SW 1271 (cell line): ENCODE results near the gene SLC45A1.

Source experiments
- DNase-seq, 2 experiments: peaks; one replicate each; lab custom pipeline; 2025; lab: John Stamatoyannopoulos, UW

SLC45A1 gene

GRCh38 chr1:8352886-8353785, 35.2 kb downstream of the SLC45A1 start:
- no peak for DNase-seq

DNA sequence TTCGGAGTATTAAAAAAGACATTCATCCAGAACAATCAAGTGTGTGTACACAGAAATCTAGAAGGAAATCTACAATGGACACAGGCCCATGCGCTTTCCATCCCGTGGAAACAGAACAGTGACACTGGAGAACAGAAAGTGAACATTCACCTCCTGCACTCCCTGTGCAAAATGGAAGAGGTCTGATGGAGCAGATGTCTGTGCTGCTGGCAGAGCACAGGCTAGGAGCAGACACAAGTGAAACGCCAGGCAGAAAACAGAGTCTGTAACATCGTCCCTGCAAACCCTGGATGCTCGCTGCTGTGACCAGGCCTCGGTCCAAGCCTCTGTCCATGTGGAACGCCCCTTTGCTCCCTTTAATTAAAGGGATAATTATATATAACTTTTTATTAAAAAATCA, 36.1 kb downstream of the SLC45A1 start:
- DNase-seq = no peak

- no peak for DNase-seq
Measured at GRCh38 chr1:8355439-8356255, 37.7 kb downstream of the SLC45A1 start.

DNA sequence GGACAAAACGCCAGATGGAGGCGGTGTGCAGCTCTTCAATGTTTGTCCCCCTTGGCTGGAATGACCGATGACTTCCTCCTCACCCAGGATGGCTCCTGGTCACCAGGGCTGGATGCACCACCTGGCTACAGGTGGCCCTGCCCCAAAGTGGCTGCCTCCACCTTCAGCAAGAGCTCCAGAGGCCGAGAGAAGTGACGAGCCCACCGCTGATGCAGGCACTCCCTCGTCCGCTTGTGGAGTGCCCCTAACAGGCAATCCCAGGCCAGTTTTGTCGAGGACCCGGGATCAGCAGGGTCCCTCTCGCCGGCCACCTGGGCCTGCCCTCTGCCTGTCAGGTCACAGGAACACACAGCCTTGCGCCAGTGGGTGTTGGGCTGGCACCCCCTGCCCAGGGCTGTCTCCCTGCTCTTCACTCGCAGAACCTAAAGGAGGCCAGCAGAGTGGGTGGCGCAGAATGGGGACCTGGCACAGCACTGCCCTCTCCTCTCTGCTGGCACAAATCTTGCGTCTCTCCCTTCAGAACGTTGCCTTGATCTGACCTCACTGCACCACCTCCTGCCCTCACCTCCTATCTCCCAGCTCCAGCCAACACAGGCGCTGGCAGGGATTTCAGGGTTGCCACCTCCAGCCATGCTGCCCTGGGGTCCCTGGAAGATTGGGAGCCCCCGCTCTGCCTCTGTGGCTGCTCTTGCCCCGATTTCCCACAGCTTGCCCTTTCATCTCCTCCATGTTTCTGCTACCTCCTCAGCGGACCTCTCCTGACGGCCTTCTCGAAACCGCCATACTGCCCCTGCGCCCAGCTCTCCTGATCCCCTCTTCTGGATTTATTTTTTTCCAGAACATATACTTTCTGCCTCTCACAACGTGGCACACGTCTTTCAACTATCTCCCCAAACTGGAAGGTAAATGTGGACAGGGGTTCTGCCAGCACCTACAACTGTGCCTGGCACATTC, 38.6 kb downstream of the SLC45A1 start:
- no peak for DNase-seq

DNA sequence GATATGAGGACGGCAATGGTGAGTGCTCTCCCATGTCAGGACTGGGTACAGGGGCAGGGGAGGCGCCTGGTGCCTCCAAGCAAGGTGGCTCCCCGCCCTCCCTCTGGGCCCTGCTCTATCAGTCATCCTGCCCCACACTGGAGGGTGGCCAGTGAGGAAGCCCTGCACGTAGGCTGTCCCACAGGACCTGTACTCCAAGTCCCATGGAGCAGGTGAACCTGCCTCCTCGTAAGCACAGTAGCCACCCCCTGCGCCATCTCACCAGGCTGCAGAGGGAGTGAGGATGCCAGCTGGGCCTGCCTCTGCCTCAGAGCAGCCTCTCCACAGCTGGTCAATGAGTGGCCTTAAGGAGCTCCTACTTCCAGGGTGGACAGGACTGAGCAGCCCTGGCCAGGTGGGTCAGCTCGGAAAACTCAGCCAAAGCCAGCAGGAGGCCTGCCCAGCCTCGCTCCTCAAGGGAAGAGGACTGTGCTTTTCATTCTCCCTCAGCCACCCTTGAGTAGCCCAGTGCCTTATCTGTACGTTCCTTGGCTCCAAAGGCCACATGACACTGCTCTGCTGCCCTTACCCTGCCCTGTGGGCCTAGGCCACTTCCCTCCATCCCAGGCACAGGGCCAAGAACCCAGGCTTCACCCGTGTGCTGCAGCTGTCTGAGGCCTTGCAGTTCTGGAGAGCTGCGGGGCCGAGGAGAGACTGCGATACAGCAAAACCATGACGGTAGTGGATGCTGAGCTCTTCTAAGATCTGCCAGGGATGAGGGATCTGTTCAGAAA, 39.6 kb downstream of the SLC45A1 start:
- DNase-seq = no peak

GRCh38 chr1:8358241-8358896, 40.5 kb downstream of the SLC45A1 start:
- no peak for DNase-seq

- no peak for DNase-seq
Measured at GRCh38 chr1:8358897-8359616, 41.1 kb downstream of the SLC45A1 start.

GRCh38 chr1:8359617-8360481, 41.9 kb downstream of the SLC45A1 start:
- DNase-seq = no peak

GRCh38 chr1:8360493-8361197, 42.7 kb downstream of the SLC45A1 start:
- DNase-seq = no peak

- no peak for DNase-seq
Measured at GRCh38 chr1:8361198-8361849, 43.4 kb downstream of the SLC45A1 start.

GRCh38 chr1:8362701-8363101, 44.8 kb downstream of the SLC45A1 start:
- no peak for DNase-seq

DNA sequence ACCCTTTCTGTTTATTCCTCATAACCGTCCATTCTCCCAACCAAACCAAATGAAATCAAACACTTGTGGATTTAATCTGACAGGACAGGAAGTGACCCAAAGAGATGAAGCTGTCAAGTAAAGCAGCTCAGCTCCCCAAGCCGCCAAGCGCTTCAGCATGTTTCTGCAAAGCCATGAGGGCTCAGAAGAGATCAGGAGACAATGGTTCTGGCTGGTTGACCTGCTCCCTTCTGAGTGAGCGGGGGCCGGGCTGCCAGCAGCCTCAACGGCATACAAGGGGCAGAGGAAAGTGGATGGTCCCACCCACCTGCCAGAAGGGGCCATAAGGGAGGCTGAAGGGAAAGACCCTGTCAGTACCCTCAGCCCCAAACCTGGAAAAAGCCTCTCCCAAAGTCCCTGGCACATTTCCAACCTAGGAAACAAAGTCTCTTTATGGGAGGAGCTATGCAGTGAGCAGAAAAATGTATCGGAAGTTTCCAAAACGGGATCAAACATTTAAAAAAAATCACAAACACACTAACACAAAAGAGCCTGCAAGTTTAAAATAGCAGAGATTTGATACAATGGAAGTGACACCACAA, 45.4 kb downstream of the SLC45A1 start:
- DNase-seq = no peak

GRCh38 chr1:8363767-8364301, 45.9 kb downstream of the SLC45A1 start:
- no peak for DNase-seq

DNA sequence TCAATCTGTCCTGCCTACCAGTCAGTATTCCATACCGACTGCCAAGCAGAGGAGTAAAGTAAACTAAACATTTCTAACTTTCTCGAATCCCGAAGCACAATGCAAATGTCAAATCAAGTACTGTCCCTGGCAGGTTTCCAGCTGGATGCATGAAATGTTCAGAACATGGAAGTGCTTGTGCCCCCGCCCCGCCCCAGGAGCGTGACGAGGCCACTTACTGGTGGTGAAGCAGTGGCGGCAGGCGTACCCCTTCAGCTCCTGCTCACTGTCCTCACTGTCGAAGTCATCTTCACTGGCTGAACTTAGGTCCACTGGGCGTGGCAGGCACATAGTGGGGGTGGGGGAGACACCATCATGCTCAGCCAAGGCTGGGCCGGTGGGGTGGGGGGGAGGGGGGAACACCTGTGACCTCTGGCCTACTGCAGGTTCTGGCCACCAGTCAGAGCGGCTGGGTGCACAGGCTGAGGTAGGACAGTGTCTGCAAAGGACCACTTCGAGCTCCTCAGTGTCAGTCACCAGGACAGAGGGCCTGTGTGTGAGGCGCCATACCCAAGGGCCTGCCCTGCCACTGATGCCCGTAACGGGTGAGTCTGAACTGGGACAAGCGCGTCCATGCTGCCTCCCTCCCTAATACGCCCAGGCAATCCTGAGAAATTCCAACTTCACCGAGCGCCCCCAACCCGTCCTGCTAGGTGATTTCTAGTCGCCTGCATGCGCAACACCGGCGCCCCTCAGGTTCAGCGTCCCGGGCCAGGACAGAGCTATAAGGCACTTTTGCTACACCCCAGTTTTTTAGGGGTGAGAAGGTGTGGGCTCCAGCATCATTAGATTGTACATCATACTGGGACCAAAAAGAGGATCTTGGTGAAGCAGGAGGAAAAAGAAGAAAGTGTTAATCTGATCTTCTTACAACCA, 46.9 kb downstream of the SLC45A1 start:
- DNase-seq = no peak

GRCh38 chr1:8365661-8366362, 47.9 kb downstream of the SLC45A1 start:
- no peak for DNase-seq
